ENCODE data around the gene CD2. TPM values are rescaled to one million over a fixed set of nuclear protein-coding genes. Genes with fewer than 3 reads are reported as not detected.

Gene CD2
- total RNA-seq, 1 donor from 2014 or later: not detected

- Mint-ChIP-seq H3K9me3 (ENCODE audit: unreplicated experiment) (peaks cover 2% of the 10 kb centered on the region), H3K36me3 (ENCODE audit: unreplicated experiment) (peaks cover 4% of the 10 kb centered on the region), H3K27ac (ENCODE audit: unreplicated experiment) (no peak overlapping the region), H3K27me3 (ENCODE audit: unreplicated experiment) (peaks cover 1% of the 10 kb centered on the region), H3K4me3 (ENCODE audit: unreplicated experiment) (no peak overlapping the region), H3K4me1 (ENCODE audit: low read depth, unreplicated experiment) (no peaks in the 10 kb centered on the region)
- TF ChIP-seq CTCF (IDR thresholded peaks at IDR 0.05; ENCODE audit: partially characterized antibody, unreplicated experiment): no peak
- DNase-seq: no peak
Measured at GRCh38 chr1:116769104-116769452, 14.8 kb downstream of the CD2 start.

- Mint-ChIP-seq H3K4me1 (ENCODE audit: low read depth, unreplicated experiment) (no peaks in the 10 kb centered on the region), H3K9me3 (ENCODE audit: unreplicated experiment) (peaks cover 2% of the 10 kb centered on the region), H3K4me3 (ENCODE audit: unreplicated experiment) (no peak overlapping the region), H3K36me3 (ENCODE audit: unreplicated experiment) (peaks cover 4% of the 10 kb centered on the region), H3K27me3 (ENCODE audit: unreplicated experiment) (peaks cover 1% of the 10 kb centered on the region), H3K27ac (ENCODE audit: unreplicated experiment) (no peak overlapping the region)
- DNase-seq: no peak
- no peak for TF ChIP-seq CTCF (IDR thresholded peaks at IDR 0.05; ENCODE audit: partially characterized antibody, unreplicated experiment)
Measured at GRCh38 chr1:116769561-116769977, 15.3 kb downstream of the CD2 start.

- peaks cover 1% of the 10 kb centered on the region for H3K27me3 Mint-ChIP-seq (ENCODE audit: unreplicated experiment)
- TF ChIP-seq CTCF (IDR thresholded peaks at IDR 0.05; ENCODE audit: partially characterized antibody, unreplicated experiment): no peak
- peaks cover 2% of the 10 kb centered on the region for H3K9me3 Mint-ChIP-seq (ENCODE audit: unreplicated experiment)
- H3K4me3 Mint-ChIP-seq (ENCODE audit: unreplicated experiment): no peak overlapping the region
- no peak for DNase-seq
- H3K36me3 Mint-ChIP-seq (ENCODE audit: unreplicated experiment): peaks cover 4% of the 10 kb centered on the region
- no peaks in the 10 kb centered on the region for H3K4me1 Mint-ChIP-seq (ENCODE audit: low read depth, unreplicated experiment)
- no peak overlapping the region for H3K27ac Mint-ChIP-seq (ENCODE audit: unreplicated experiment)
Measured at GRCh38 chr1:116769994-116770393, 15.8 kb downstream of the CD2 start.

- Mint-ChIP-seq H3K27me3 (ENCODE audit: unreplicated experiment) (peaks cover 1% of the 10 kb centered on the region), H3K27ac (ENCODE audit: unreplicated experiment) (no peak overlapping the region), H3K4me1 (ENCODE audit: low read depth, unreplicated experiment) (no peaks in the 10 kb centered on the region), H3K36me3 (ENCODE audit: unreplicated experiment) (peaks cover 1% of the 10 kb centered on the region), H3K4me3 (ENCODE audit: unreplicated experiment) (no peak overlapping the region), H3K9me3 (ENCODE audit: unreplicated experiment) (peaks cover 2% of the 10 kb centered on the region)
- no peak for TF ChIP-seq CTCF (IDR thresholded peaks at IDR 0.05; ENCODE audit: partially characterized antibody, unreplicated experiment)
- no peak for DNase-seq
Measured at GRCh38 chr1:116770625-116771024, 16.4 kb downstream of the CD2 start.

GRCh38 chr1:116771997-116772647 lies 17.9 kb downstream of the CD2 start:
- Mint-ChIP-seq H3K27ac (ENCODE audit: unreplicated experiment) (no peak overlapping the region), H3K4me1 (ENCODE audit: low read depth, unreplicated experiment) (no peaks in the 10 kb centered on the region), H3K9me3 (ENCODE audit: unreplicated experiment) (peaks cover 2% of the 10 kb centered on the region), H3K36me3 (ENCODE audit: unreplicated experiment) (no peaks in the 10 kb centered on the region), H3K27me3 (ENCODE audit: unreplicated experiment) (peaks cover 1% of the 10 kb centered on the region), H3K4me3 (ENCODE audit: unreplicated experiment) (no peak overlapping the region)
- TF ChIP-seq CTCF (IDR thresholded peaks at IDR 0.05; ENCODE audit: partially characterized antibody, unreplicated experiment): no peak
- DNase-seq: no peak
